IMR-90 (cell line): ENCODE data around the gene ENTPD1. TPM values are rescaled to one million over a fixed set of nuclear protein-coding genes. Genes with fewer than 3 reads are reported as not detected.

Source experiments
- ATAC-seq: fragments of 200-7000 bp; cut with Tn5 transposase; 2 replicates; pipeline ENCODE4 v1.9.1; 2020; ENCODE audit warnings: low read depth, mild to moderate bottlenecking, moderate library complexity
- BruUV-seq: library from RNA; stranded (reverse); fragments of 400-500 nt; replicated peaks from 2 replicates; lab custom pipeline; 2021; lab: Mats Ljungman, UMichigan
- CTCF ChIA-PET: fragments of 300-600 bp; formaldehyde crosslinking; extraction: SDS; loops from one replicate; lab custom pipeline; 2021; ENCODE audit warnings: antibody characterized with exemption; lab: Yijun Ruan, JAX
- POLR2A ChIA-PET: fragments of 300-600 bp; sonication (Branson Sonifier 250); formaldehyde crosslinking; loops from one replicate; lab custom pipeline; 2022; ENCODE audit warnings: antibody characterized with exemption; ENCODE audit not compliant: unreplicated experiment; lab: Charles Lee
- DNase-seq: peaks from one replicate; pipeline ENCODE4 v3.0.0; 2013
- H2AFZ ChIP-seq: replicated peaks from 2 replicates; pipeline ENCODE3; 2013; ENCODE audit warnings: low read length, mild to moderate bottlenecking; ENCODE audit not compliant: poor library complexity
- H2AK5ac ChIP-seq: 2 replicates; pipeline ENCODE4 v1.6.1; 2013; ENCODE audit warnings: low read depth, low read length, inconsistent platforms
- H2AK9ac ChIP-seq: replicated peaks from 2 replicates; pipeline ENCODE3; 2013; ENCODE audit warnings: mild to moderate bottlenecking, low read depth, low read length, moderate library complexity; ENCODE audit not compliant: poor library complexity
- H2BK120ac ChIP-seq: 2 replicates; pipeline ENCODE4 v1.6.1; 2013; ENCODE audit warnings: low read depth, low read length, inconsistent platforms
- H2BK15ac ChIP-seq: 3 replicates; pipeline ENCODE4 v1.6.1; 2013; ENCODE audit warnings: low read depth, low read length, inconsistent platforms
- H2BK20ac ChIP-seq: 2 replicates; pipeline ENCODE4 v1.6.1; 2013; ENCODE audit warnings: low read depth, mild to moderate bottlenecking, inconsistent platforms, low read length, moderate library complexity
- H2BK5ac ChIP-seq: 2 replicates; pipeline ENCODE4 v1.6.1; 2013; ENCODE audit warnings: mild to moderate bottlenecking, low read depth, low read length, inconsistent platforms; ENCODE audit not compliant: poor library complexity, severe bottlenecking
- H3K14ac ChIP-seq: replicated peaks from 2 replicates; pipeline ENCODE4 v1.6.1; 2013; ENCODE audit warnings: low read depth, low read length, inconsistent platforms
- H3K18ac ChIP-seq: 2 replicates; pipeline ENCODE4 v1.6.1; 2013; ENCODE audit warnings: low read depth, low read length, control low read depth
- H3K23ac ChIP-seq: 2 replicates; pipeline ENCODE4 v1.6.1; 2013; ENCODE audit warnings: low read depth, low read length, inconsistent platforms
- H3K27ac ChIP-seq: 2 replicates; pipeline ENCODE4 v1.5.1; 2013; ENCODE audit warnings: mild to moderate bottlenecking, control low read depth, low read length; ENCODE audit not compliant: insufficient read depth
- H3K27me3 ChIP-seq: 2 replicates; pipeline ENCODE4 v1.6.1; 2013; ENCODE audit warnings: low read length; ENCODE audit not compliant: control insufficient read depth, insufficient read depth
- H3K36me3 ChIP-seq: 2 replicates; pipeline ENCODE4 v1.6.1; 2013; ENCODE audit warnings: low read length, mixed read lengths; ENCODE audit not compliant: control insufficient read depth, insufficient read depth
- H3K4ac ChIP-seq: 2 replicates; pipeline ENCODE4 v1.6.1; 2013; ENCODE audit warnings: low read depth, low read length, inconsistent platforms
- H3K4me1 ChIP-seq: 2 replicates; pipeline ENCODE4 v1.6.1; 2013; ENCODE audit warnings: low read length, mixed read lengths; ENCODE audit not compliant: control insufficient read depth, insufficient read depth
- H3K4me2 ChIP-seq: 2 replicates; pipeline ENCODE4 v1.6.1; 2013; ENCODE audit warnings: low read depth, mild to moderate bottlenecking, control low read depth, low read length, moderate library complexity
- H3K4me3 ChIP-seq: 2 replicates; pipeline ENCODE4 v1.5.1; 2013; ENCODE audit warnings: low read depth, mild to moderate bottlenecking, control low read depth, low read length, moderate library complexity; ENCODE audit not compliant: insufficient read depth
- H3K56ac ChIP-seq: 2 replicates; pipeline ENCODE4 v1.6.1; 2013; ENCODE audit warnings: low read length, inconsistent platforms; ENCODE audit not compliant: insufficient read depth; ENCODE audit errors: extremely low read depth
- H3K79me1 ChIP-seq, 2 experiments: 2 replicates each; pipeline ENCODE4 v1.6.1; 2013; ENCODE audit warnings: low read length in 2 of 2, inconsistent platforms in 1 of 2, low read depth in 1 of 2
- H3K9ac ChIP-seq: 2 replicates; pipeline ENCODE4 v1.6.1; 2013; ENCODE audit warnings: low read depth, low read length, control low read depth
- H3K9me1 ChIP-seq: 2 replicates; pipeline ENCODE4 v1.6.1; 2013; ENCODE audit warnings: low read length, inconsistent platforms; ENCODE audit not compliant: insufficient read depth
- H3K9me3 ChIP-seq: 2 replicates; pipeline ENCODE4 v1.6.1; 2013; ENCODE audit warnings: low read length; ENCODE audit not compliant: control insufficient read depth, insufficient read depth
- H4K20me1 ChIP-seq: 2 replicates; pipeline ENCODE4 v1.6.1; 2013; ENCODE audit warnings: low read length, inconsistent platforms; ENCODE audit not compliant: insufficient read depth
- H4K5ac ChIP-seq: 2 replicates; pipeline ENCODE4 v1.6.1; 2013; ENCODE audit warnings: mild to moderate bottlenecking, low read depth, low read length, control low read depth
- H4K8ac ChIP-seq, 2 experiments: 2 replicates each; pipeline ENCODE4 v1.6.1; 2013; ENCODE audit warnings: low read depth in 2 of 2, low read length in 2 of 2, control low read depth in 1 of 2, inconsistent platforms in 1 of 2
- H4K91ac ChIP-seq: 2 replicates; pipeline ENCODE4 v1.6.1; 2013; ENCODE audit warnings: low read depth, low read length, inconsistent platforms; ENCODE audit not compliant: insufficient read depth
- CEBPB ChIP-seq: IDR thresholded peaks from 2 replicates; pipeline ENCODE4 v1.6.1; 2012; ENCODE audit warnings: low read depth, low read length, improper control_type of control experiment
- CHD1 ChIP-seq: IDR thresholded peaks from 2 replicates; pipeline ENCODE4 v1.6.1; 2012; ENCODE audit warnings: low read depth, low read length, improper control_type of control experiment
- RAD21 ChIP-seq: IDR thresholded peaks from 2 replicates; pipeline ENCODE4 v1.6.1; 2012; ENCODE audit warnings: low read length, improper control_type of control experiment
- RCOR1 ChIP-seq: IDR thresholded peaks from 2 replicates; pipeline ENCODE4 v1.6.1; 2012; ENCODE audit warnings: mild to moderate bottlenecking, low read length, improper control_type of control experiment; ENCODE audit not compliant: insufficient replicate concordance
- WGBS, 2 experiments: methylation state at CpG; one replicate each; pipeline versions ENCODE4 v1.1.5 to v1.1.7; 2013; ENCODE audit warnings: missing lambda C conversion rate in 2 of 2; ENCODE audit not compliant: insufficient read length in 1 of 2; ENCODE audit errors: extremely low coverage in 2 of 2; 5-methylcytosine and 5-hydroxymethylcytosine counted together
- dilution Hi-C: fragments of 300-500 bp; cut with HindIII; formaldehyde crosslinking; loops from one replicate; pipeline ENCODE4 v1.14.3; 2018; ENCODE audit warnings: low sequenced_read_pairs; ENCODE audit not compliant: unreplicated experiment
- in situ Hi-C: fragments of 300-500 bp; cut with MboI; formaldehyde crosslinking; loops from 3 replicates; pipeline ENCODE4 v1.14.3; 2019; ENCODE audit warnings: low sequenced_read_pairs, inconsistent platforms, mixed read lengths
- intact Hi-C: fragments of 100-400 bp; cut with micrococcal nuclease; formaldehyde crosslinking; loops from 2 replicates; pipeline ENCODE4 v1.10.0; 2022
- polyA plus RNA-seq, 3 experiments: library from polyadenylated mRNA; depleted of rRNA; stranded (reverse); fragments of >200 nt; gene quantifications; 2 replicates each; pipeline ENCODE4 v1.2.3, GENCODE V29; 2012; ENCODE audit warnings: low replicate concordance in 1 of 3
- total RNA-seq: library from RNA; depleted of rRNA; stranded (reverse); fragments of >200 nt; gene quantifications from 2 replicates; pipeline ENCODE4 v1.2.3, GENCODE V29; 2012
- TF ChIP-seq, protein P1 (sequence below): fragments of 150-350 bp; IDR thresholded peaks from 2 replicates; pipeline ENCODE4 v1.6.1; 2017; ENCODE audit warnings: mild to moderate bottlenecking, antibody characterized with exemption, low read length, low read depth

Gene ENTPD1
- total and polyA plus RNA-seq, 2 of the 4 experiments (the other 2 are of a cell fraction): under 0.01 TPM; not detected in 1

- Histone ChIP-seq H3K27me3 (no peaks in the 10 kb centered on the region), H2BK20ac (no peak overlapping the region), H3K4me1 (peaks cover 2% of the 10 kb centered on the region), H2BK120ac (no peak overlapping the region), H2BK15ac (no peak overlapping the region), H4K5ac (no peak overlapping the region), H3K4ac (no peak overlapping the region), H3K4me3 (no peak overlapping the region), H3K36me3 (no peaks in the 10 kb centered on the region), H2AFZ (no peak overlapping the region), H3K79me1 (no peaks in the 10 kb centered on the region), H4K8ac (no peak overlapping the region), H2AK5ac (no peak overlapping the region), H4K20me1 (no peaks in the 10 kb centered on the region), H3K23ac (no peak overlapping the region), H3K14ac (no peak overlapping the region), H3K9me1 (no peaks in the 10 kb centered on the region), H2BK5ac (no peak overlapping the region), H3K18ac (no peak overlapping the region), H3K4me2 (no peak overlapping the region), H4K91ac (no peak overlapping the region), H3K27ac (no peak overlapping the region), H2AK9ac (no peak overlapping the region), H3K9ac (no peak overlapping the region), H3K9me3 (no peaks in the 10 kb centered on the region; the same call in 1 of the 2 replicates), H3K56ac (no peak overlapping the region)
- no peak for TF ChIP-seq RAD21
- no peak for TF ChIP-seq RCOR1
- no peak for TF ChIP-seq CEBPB
- no peak for TF ChIP-seq CHD1
- TF ChIP-seq, protein P1, sequence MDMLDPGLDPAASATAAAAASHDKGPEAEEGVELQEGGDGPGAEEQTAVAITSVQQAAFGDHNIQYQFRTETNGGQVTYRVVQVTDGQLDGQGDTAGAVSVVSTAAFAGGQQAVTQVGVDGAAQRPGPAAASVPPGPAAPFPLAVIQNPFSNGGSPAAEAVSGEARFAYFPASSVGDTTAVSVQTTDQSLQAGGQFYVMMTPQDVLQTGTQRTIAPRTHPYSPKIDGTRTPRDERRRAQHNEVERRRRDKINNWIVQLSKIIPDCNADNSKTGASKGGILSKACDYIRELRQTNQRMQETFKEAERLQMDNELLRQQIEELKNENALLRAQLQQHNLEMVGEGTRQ: no peak
- no CpG with 5 or more reads among the region's 3 CpGs for WGBS, 2 experiments
- dilution Hi-C loops: no loop called here
- ChIA-PET POLR2A (no interaction called here), CTCF (interaction anchor here (3.1 kb wide), 1 partner anchor 45 kb away, joined by 8 read pairs; the partner anchor contains the start of gene TCTN3)
- DNase-seq: no peak
- ATAC-seq: no peak
- no TSS peak for BruUV-seq
- intact Hi-C loops: no loop called here
- in situ Hi-C loops: no loop called here
These were observed 16.9 kb upstream of the ENTPD1 start for GRCh38 chr10:95739056-95739455.
